ENCODE results near the gene C9orf50. TPM values are rescaled to one million over a fixed set of nuclear protein-coding genes. Genes with fewer than 3 reads are reported as not detected.
A peak's percentile ranks its signal among the peaks of the same experiment; 100 is the strongest.

Gene C9orf50
- total RNA-seq, 1 donor from 2014 or later, result not detected

DNA sequence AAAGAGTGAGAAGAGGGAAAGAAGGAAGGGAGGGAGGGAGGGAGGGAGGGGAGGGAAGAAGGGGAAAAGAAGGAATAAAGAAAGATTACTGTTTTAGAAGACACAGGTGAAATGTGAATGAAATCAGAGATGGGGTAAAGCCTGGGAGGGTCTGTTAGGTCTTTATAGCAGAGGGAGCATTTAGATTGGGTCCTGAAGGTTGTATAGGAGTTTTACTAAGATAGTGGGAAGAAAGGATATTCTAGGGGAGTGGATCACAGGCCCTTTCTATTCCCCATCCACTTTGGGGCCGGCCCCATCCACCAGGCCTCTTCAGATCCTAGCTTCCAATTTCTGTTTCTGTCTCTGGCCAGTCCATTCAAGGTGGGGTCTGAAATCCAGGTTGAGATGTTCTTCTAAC is 35.5 kb downstream of the C9orf50 start:
- no peak overlapping the region for H3K4me3 Mint-ChIP-seq (ENCODE audit: low read depth)
- H3K9me3 Mint-ChIP-seq, result no peaks in the 10 kb centered on the region
- H3K36me3 Mint-ChIP-seq (ENCODE audit: low read depth), result no peaks in the 10 kb centered on the region
- H3K4me1 Mint-ChIP-seq (ENCODE audit: low read depth), result peaks cover 55% of the 10 kb centered on the region
- no peak for DNase-seq (ENCODE audit: low spot score)
- intact Hi-C loops (cut with micrococcal nuclease), result no loop called here
- peaks cover 10% of the 10 kb centered on the region for H3K27me3 Mint-ChIP-seq (ENCODE audit: low read depth)
- H3K27ac Mint-ChIP-seq, result peak overlapping the region; percentile 27

GRCh38 chr9:129584136-129584535 is 36.8 kb downstream of the C9orf50 start:
- H3K9me3 Mint-ChIP-seq, result no peaks in the 10 kb centered on the region
- no peak overlapping the region for H3K4me3 Mint-ChIP-seq (ENCODE audit: low read depth)
- H3K4me1 Mint-ChIP-seq (ENCODE audit: low read depth), result peaks cover 67% of the 10 kb centered on the region
- intact Hi-C loops (cut with micrococcal nuclease), result loop anchor here (1.0 to 5.0 kb wide), 2 partner anchors 88 to 172 kb away; no protein-coding TSS in a partner anchor
- H3K36me3 Mint-ChIP-seq (ENCODE audit: low read depth), result no peaks in the 10 kb centered on the region
- peak overlapping the region; percentile 77 for H3K27ac Mint-ChIP-seq
- peak; percentile 61 for DNase-seq (ENCODE audit: low spot score)
- peaks cover 5% of the 10 kb centered on the region for H3K27me3 Mint-ChIP-seq (ENCODE audit: low read depth)

- DNase-seq (ENCODE audit: low spot score), result no peak
- Mint-ChIP-seq H3K9me3 (no peaks in the 10 kb centered on the region), H3K4me3 (ENCODE audit: low read depth) (peak overlapping the region; percentile 34), H3K4me1 (ENCODE audit: low read depth) (peaks cover 70% of the 10 kb centered on the region), H3K27ac (peak overlapping the region; percentile 88), H3K27me3 (ENCODE audit: low read depth) (peaks cover 1% of the 10 kb centered on the region), H3K36me3 (ENCODE audit: low read depth) (no peaks in the 10 kb centered on the region)
- intact Hi-C loops (cut with micrococcal nuclease), result loop anchor here (1.0 to 5.0 kb wide), 2 partner anchors 87 to 171 kb away; no protein-coding TSS in a partner anchor
These were observed 37.4 kb downstream of the C9orf50 start for GRCh38 chr9:129583308-129584038.

DNA sequence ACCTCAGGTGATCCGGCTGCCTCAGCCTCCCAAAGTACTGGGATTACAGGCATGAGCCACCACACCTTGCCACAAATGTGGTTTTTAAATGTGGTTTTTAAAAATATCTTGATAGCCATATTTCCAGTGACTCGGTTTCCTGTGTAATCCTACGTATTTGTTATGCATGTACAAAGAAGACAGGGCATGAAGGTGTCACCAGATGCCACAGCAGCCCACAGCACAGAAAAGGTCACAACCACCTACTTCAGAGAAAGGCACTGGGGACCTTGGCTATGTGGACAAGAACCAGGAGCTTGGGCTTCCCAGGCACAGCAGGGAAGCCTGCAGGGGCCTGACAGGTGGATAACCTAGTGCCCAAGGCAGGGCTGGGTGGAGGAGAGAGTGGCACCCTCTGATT is 38.0 kb downstream of the C9orf50 start:
- intact Hi-C loops (cut with micrococcal nuclease), result loop anchor here (5.0 kb wide), 1 partner anchor 171 kb away; no protein-coding TSS in a partner anchor
- H3K9me3 Mint-ChIP-seq, result no peaks in the 10 kb centered on the region

DNA sequence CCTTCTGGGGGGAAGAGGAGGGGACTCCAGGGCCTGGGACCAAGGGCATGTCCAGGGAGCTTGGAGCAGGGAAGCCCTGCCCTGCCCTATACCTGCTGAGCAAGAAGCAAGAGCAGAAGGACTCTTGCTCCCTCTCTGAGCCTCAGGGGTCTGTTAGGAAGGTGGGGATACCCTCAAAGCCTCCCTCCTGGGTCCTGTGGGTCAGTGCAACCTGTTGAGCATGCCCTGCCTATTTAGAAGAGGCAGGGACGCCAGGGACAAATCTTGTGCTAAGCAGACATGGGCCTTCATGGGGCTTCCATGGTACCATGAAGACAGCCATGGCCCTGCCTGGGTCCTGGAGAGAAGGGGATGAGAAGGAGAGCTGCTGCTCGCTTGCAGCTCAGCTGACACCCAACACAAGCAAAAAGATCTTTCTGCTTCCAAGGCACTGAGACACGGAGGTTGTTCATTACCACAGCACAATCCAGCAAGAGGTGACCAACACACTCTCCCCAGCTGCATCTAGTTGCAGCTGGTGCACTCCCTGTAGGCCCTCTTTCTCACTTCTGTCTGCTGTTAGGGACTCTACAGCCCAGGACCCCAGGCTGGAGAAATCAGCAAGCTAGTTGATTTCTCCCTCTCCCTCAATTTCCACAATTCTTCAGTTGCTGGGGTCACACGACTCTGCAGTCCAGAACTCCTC is 39.3 kb downstream of the C9orf50 start:
- no peaks in the 10 kb centered on the region for H3K27me3 Mint-ChIP-seq (ENCODE audit: low read depth)
- no peak overlapping the region for H3K27ac Mint-ChIP-seq
- no peaks in the 10 kb centered on the region for H3K36me3 Mint-ChIP-seq (ENCODE audit: low read depth)
- intact Hi-C loops (cut with micrococcal nuclease), result loop anchor here (5.0 kb wide), 1 partner anchor 169 kb away; no protein-coding TSS in a partner anchor
- H3K9me3 Mint-ChIP-seq, result no peaks in the 10 kb centered on the region
- peaks cover 66% of the 10 kb centered on the region for H3K4me1 Mint-ChIP-seq (ENCODE audit: low read depth)
- no peak for DNase-seq (ENCODE audit: low spot score)
- no peak overlapping the region for H3K4me3 Mint-ChIP-seq (ENCODE audit: low read depth)

More for the DNA sequence above, 38.0 kb downstream of the C9orf50 start:
- no peak overlapping the region for H3K4me3 Mint-ChIP-seq (ENCODE audit: low read depth)
- H3K27me3 Mint-ChIP-seq (ENCODE audit: low read depth), result no peaks in the 10 kb centered on the region
- no peaks in the 10 kb centered on the region for H3K36me3 Mint-ChIP-seq (ENCODE audit: low read depth)
- peak overlapping the region; percentile 88 for H3K27ac Mint-ChIP-seq
- H3K4me1 Mint-ChIP-seq (ENCODE audit: low read depth), result peaks cover 71% of the 10 kb centered on the region
- no peak for DNase-seq (ENCODE audit: low spot score)

DNA sequence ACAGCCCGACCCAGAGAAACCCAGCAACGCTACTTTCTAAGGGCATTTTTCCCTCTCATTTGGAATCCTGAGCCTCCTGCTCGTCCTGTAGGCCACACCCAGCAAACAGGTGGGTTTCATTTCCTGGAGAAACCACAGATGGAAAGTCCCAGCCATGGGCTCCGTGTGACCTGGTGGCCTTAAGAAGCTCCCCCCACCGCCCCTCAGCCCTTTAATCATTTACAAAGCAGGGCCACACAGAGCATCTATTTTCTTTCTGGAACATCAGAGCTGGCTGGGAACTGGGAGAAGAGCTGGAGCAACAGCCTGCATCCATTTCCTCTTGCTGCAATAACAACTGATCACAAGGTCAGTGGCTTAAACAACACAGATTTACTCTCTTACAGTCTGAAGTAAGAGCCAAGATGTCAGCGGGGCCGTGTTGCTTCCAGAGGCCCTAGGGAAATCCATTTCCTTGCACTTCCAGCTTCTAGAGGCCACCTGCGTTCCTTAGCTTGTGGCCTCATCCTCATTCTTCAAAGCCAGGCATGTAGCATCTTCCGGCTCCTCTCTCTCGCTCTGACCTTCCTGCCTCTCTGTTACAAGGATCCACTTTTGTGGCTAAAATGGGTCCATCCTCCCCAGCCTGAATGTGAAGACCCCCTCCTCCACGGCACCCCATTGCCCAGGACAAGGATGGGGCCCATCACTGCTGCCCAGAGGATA is 40.5 kb downstream of the C9orf50 start:
- H3K4me3 Mint-ChIP-seq (ENCODE audit: low read depth), result no peak overlapping the region
- peaks cover 61% of the 10 kb centered on the region for H3K4me1 Mint-ChIP-seq (ENCODE audit: low read depth)
- intact Hi-C loops (cut with micrococcal nuclease), result loop anchor here (5.0 kb wide), 1 partner anchor 168 kb away; no protein-coding TSS in a partner anchor
- DNase-seq (ENCODE audit: low spot score), result peak; percentile 43
- peak overlapping the region; percentile 26 for H3K27ac Mint-ChIP-seq
- H3K36me3 Mint-ChIP-seq (ENCODE audit: low read depth), result no peaks in the 10 kb centered on the region
- H3K9me3 Mint-ChIP-seq, result no peaks in the 10 kb centered on the region
- no peaks in the 10 kb centered on the region for H3K27me3 Mint-ChIP-seq (ENCODE audit: low read depth)

DNA sequence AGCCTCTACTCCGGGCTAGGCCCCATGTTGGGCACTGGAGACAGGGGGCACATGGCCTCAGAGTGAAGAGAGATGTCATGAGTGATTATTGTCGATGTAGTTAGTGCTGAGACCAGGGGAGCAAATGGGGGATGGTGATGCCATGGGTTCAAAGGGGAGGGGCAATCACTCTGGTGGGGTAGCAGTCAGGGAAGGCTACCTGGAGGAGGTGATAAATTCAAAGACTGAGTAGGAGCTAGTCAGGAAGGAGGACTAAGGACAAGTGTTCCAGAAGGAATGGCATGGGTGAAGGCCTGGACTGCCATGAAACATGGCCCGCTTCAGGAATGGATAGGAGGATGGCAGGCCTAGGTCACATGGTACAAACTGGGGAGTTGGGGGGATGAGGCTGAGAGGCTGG is 41.6 kb downstream of the C9orf50 start:
- Mint-ChIP-seq H3K27ac (peak overlapping the region; percentile 6), H3K4me1 (ENCODE audit: low read depth) (peaks cover 57% of the 10 kb centered on the region), H3K4me3 (ENCODE audit: low read depth) (no peak overlapping the region), H3K36me3 (ENCODE audit: low read depth) (no peaks in the 10 kb centered on the region), H3K9me3 (no peaks in the 10 kb centered on the region), H3K27me3 (ENCODE audit: low read depth) (no peaks in the 10 kb centered on the region)
- DNase-seq (ENCODE audit: low spot score), result no peak
- intact Hi-C loops (cut with micrococcal nuclease), result no loop called here

DNA sequence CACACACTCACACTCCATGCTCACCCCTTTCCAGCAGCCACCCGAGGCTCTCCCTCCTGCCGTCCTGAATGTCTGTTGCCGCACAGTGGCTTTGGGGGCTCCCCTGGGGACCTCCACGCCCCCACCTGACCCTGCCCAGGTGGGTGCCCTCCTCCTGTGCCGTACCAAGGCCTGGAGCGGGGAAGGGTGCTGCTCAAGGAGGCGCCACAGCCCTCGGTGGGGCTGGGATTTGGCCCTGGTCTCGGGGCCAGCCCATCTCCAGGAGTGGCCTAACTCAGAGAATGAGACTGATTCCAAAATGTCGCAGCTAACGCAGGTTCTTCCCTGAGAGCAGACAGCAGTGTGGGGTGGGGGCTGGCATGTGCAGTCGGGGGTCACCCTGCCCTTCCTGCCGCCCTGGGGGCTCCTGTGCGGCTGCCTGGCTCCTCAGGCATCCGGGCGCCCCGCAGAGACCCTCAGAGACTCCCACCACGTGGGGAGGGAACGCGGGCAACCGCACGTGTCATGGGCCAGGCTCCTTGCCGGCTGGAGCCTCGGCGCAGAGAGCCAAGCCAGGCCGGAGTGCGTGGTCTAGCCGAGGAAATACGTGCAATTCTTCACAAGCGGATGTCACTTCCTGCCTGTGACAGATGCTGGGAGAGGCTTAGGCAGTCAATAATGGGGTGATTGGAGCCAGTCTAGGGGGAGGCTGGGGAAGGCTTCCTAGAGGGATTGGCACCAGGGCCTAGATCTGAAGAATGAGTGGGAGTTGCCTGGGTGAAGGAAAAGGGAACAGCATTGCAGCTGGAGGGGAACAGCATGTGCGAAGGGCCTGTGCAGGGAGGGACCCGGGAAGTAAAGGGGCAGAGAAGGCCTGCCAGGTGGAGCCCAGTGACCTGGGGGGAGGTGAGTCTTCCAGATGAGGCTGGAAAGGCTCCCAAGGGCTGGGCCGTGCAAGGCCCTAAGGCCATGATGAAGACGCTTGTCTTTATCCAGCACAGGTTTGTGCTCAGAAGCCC is 44.1 kb downstream of the C9orf50 start:
- intact Hi-C loops (cut with micrococcal nuclease), result no loop called here
- H3K9me3 Mint-ChIP-seq, result peaks cover 7% of the 10 kb centered on the region
- no peak overlapping the region for H3K4me3 Mint-ChIP-seq (ENCODE audit: low read depth)
- H3K27ac Mint-ChIP-seq, result peak overlapping the region; percentile 64
- peaks cover 6% of the 10 kb centered on the region for H3K36me3 Mint-ChIP-seq (ENCODE audit: low read depth)
- DNase-seq (ENCODE audit: low spot score), result no peak
- H3K4me1 Mint-ChIP-seq (ENCODE audit: low read depth), result peaks cover 34% of the 10 kb centered on the region
- no peaks in the 10 kb centered on the region for H3K27me3 Mint-ChIP-seq (ENCODE audit: low read depth)

DNA sequence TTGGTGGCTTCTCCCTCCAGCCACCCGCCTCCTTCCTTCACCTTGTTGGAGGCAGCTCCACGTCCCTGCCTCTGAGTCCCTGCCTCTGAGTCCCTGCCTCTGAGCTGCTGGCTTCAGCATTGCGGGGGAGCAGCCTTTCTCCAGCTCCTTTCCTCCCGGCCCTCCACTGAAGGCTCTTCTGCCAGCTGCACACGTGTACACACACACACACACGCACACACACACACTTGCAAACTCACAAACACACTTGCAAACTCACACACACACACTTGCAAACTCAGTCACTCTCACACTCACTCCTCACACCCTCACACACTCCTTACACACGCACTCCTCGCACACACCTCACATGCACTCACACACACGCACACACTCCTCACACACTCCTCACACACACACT is 45.1 kb downstream of the C9orf50 start:
- intact Hi-C loops (cut with micrococcal nuclease), result no loop called here
- no peak overlapping the region for H3K4me3 Mint-ChIP-seq (ENCODE audit: low read depth)
- peaks cover 7% of the 10 kb centered on the region for H3K9me3 Mint-ChIP-seq
- H3K27me3 Mint-ChIP-seq (ENCODE audit: low read depth), result no peaks in the 10 kb centered on the region
- peaks cover 33% of the 10 kb centered on the region for H3K4me1 Mint-ChIP-seq (ENCODE audit: low read depth)
- no peak overlapping the region for H3K27ac Mint-ChIP-seq
- peaks cover 6% of the 10 kb centered on the region for H3K36me3 Mint-ChIP-seq (ENCODE audit: low read depth)
- DNase-seq (ENCODE audit: low spot score), result no peak

DNA sequence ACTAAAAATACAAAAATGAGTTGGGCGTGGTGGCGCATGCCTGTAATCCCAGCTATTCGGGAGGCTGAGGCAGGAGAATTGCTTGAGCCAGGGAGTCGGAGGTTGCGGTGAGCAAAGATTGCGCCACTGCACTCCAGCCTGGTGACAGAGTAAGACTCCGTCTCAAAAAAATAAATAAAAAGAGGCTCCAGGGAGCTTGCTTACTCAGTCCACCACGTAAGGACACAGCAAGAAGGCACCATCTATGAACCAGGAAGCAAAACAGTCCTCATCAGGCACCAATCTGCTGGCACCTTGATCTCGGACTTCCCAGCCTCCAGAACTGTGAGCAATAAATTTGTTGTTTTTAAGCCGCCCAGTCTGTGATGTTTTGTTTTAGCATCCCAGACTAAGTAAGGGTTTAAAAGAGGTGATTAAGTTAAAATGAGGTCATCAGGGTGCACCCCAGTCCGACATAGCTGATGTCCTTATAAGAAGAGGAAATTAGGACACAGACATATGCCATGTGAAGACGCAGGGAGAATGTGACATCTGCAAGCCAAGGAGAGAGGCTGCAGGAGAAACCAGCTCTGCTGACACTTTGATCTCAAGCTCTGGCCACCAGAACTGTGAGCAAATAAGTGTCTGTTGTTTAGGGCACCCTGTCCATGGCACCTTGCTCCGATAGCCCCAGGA is 45.9 kb downstream of the C9orf50 start:
- no peak overlapping the region for H3K27ac Mint-ChIP-seq
- H3K9me3 Mint-ChIP-seq, result peaks cover 7% of the 10 kb centered on the region
- no peaks in the 10 kb centered on the region for H3K27me3 Mint-ChIP-seq (ENCODE audit: low read depth)
- DNase-seq (ENCODE audit: low spot score), result no peak
- no peak overlapping the region for H3K4me3 Mint-ChIP-seq (ENCODE audit: low read depth)
- peaks cover 31% of the 10 kb centered on the region for H3K4me1 Mint-ChIP-seq (ENCODE audit: low read depth)
- intact Hi-C loops (cut with micrococcal nuclease), result no loop called here
- H3K36me3 Mint-ChIP-seq (ENCODE audit: low read depth), result peaks cover 6% of the 10 kb centered on the region

GRCh38 chr9:129573977-129574376 is 46.9 kb downstream of the C9orf50 start:
- intact Hi-C loops (cut with micrococcal nuclease), result no loop called here
- peaks cover 27% of the 10 kb centered on the region for H3K4me1 Mint-ChIP-seq (ENCODE audit: low read depth)
- peaks cover 7% of the 10 kb centered on the region for H3K9me3 Mint-ChIP-seq
- no peak overlapping the region for H3K27ac Mint-ChIP-seq
- peaks cover 6% of the 10 kb centered on the region for H3K36me3 Mint-ChIP-seq (ENCODE audit: low read depth)
- no peak overlapping the region for H3K4me3 Mint-ChIP-seq (ENCODE audit: low read depth)
- H3K27me3 Mint-ChIP-seq (ENCODE audit: low read depth), result peaks cover 3% of the 10 kb centered on the region
- no peak for DNase-seq (ENCODE audit: low spot score)
